Left lung (tissue), 10 donors: ENCODE measurements around the gene CANT1. TPM values are rescaled to one million over a fixed set of nuclear protein-coding genes. Genes with fewer than 3 reads are reported as not detected.

ENCODE experiments used
- ATAC-seq: fragments of 200-7000 bp; cut with Tn5 transposase; one replicate; pipeline ENCODE4 v1.9.1; 2020; ENCODE audit warnings: moderate library complexity
- DNase-seq, 4 donors: peaks; one replicate each; pipeline ENCODE4 v3.0.0-alpha.2; 2013 to 2020
- H3K27ac ChIP-seq, 2 donors: fragments of 200-600 bp; sonication (generic) in 1 of 2; one replicate each; pipeline versions ENCODE4 v1.5.0 to v1.8.0; 2020 to 2021
- H3K27me3 ChIP-seq, 2 donors: fragments of 200-600 bp; sonication (generic) in 1 of 2; one replicate each; pipeline versions ENCODE4 v1.5.0 to v1.8.0; 2020 to 2021
- H3K36me3 ChIP-seq, 2 donors: fragments of 200-600 bp; sonication (generic) in 1 of 2; one replicate each; pipeline versions ENCODE4 v1.5.0 to v1.8.0; 2020 to 2021
- H3K4me1 ChIP-seq, 2 donors: fragments of 200-600 bp; one replicate each; pipeline ENCODE4 v1.8.0; 2021
- H3K4me3 ChIP-seq, 2 donors: fragments of 200-600 bp; sonication (generic) in 1 of 2; one replicate each; pipeline versions ENCODE4 v1.5.0 to v1.8.0; 2020 to 2021; ENCODE audit warnings: mild to moderate bottlenecking in 1 of 2
- H3K9me3 ChIP-seq, 2 donors: fragments of 200-600 bp; sonication (generic) in 1 of 2; one replicate each; pipeline versions ENCODE4 v1.5.0 to v1.8.0; 2020 to 2021
- CTCF ChIP-seq, 2 donors: fragments of 200-600 bp; sonication (generic) in 1 of 2; IDR thresholded peaks; one replicate each; pipeline versions ENCODE4 v1.5.0 to v1.8.0; 2021; ENCODE audit warnings: antibody characterized with exemption in 2 of 2
- intact Hi-C, 2 donors: fragments of 100-400 bp; cut with DNase I; formaldehyde crosslinking; loops; one replicate each; pipeline versions ENCODE4 v1.11.2 to v1.14.2; 2022
- polyA plus RNA-seq, 6 donors: library from polyadenylated mRNA; unstranded; fragments of 120-200 nt; gene quantifications; one replicate each; pipeline ENCODE4 v1.2.1, GENCODE V29; 2013; ENCODE audit not compliant: insufficient read length in 6 of 6
- total RNA-seq, 2 donors: library from RNA; stranded (reverse); fragmentation: NEBNext Ultra II Directional; extraction: Animal tissue kit (Norgen Biotek cat#: 25700); gene quantifications; one replicate each; pipeline ENCODE4 v1.2.1, GENCODE V29; 2021
- donor health status: DM: no; HTN: yes; CAD: no.
- donor health status: DM: no; HTN: no; CAD: no.

Gene CANT1
- total and polyA plus RNA-seq, 8 donors = 37.9 to 69.0 (median 41.2) TPM

- Histone ChIP-seq H3K36me3 (no peaks in the 10 kb centered on the region), H3K9me3 (no peaks in the 10 kb centered on the region), H3K27ac (peak overlapping the region in 1 of 2 donors; percentile 38), H3K4me3 (no peak overlapping the region), H3K27me3 (peaks cover 0 to 9% of the 10 kb centered on the region in 2 donors), H3K4me1 (peaks cover 6 to 32% of the 10 kb centered on the region in 2 donors)
- no peak for DNase-seq
- intact Hi-C loops = no loop called here
- no peak for ATAC-seq
- no peak for TF ChIP-seq CTCF (IDR thresholded peaks at IDR 0.05)
Measured at GRCh38 chr17:79036181-79036580, 26.6 kb upstream of the CANT1 start.

GRCh38 chr17:79035686-79036085, 26.1 kb upstream of the CANT1 start:
- intact Hi-C loops = no loop called here
- no peak for TF ChIP-seq CTCF (IDR thresholded peaks at IDR 0.05)
- no peak for DNase-seq
- Histone ChIP-seq H3K9me3 (no peaks in the 10 kb centered on the region), H3K4me1 (peaks cover 6 to 32% of the 10 kb centered on the region in 2 donors), H3K36me3 (no peaks in the 10 kb centered on the region), H3K27ac (no peak overlapping the region), H3K4me3 (no peak overlapping the region), H3K27me3 (peaks cover 0 to 9% of the 10 kb centered on the region in 2 donors)
- ATAC-seq = no peak

- Histone ChIP-seq H3K27ac (no peak overlapping the region), H3K4me3 (no peak overlapping the region), H3K4me1 (peaks cover 6 to 32% of the 10 kb centered on the region in 2 donors), H3K36me3 (no peaks in the 10 kb centered on the region), H3K9me3 (no peaks in the 10 kb centered on the region), H3K27me3 (peaks cover 0 to 9% of the 10 kb centered on the region in 2 donors)
- no peak for TF ChIP-seq CTCF (IDR thresholded peaks at IDR 0.05)
- ATAC-seq (no peak), DNase-seq (no peak)
- intact Hi-C loops = no loop called here
Measured at GRCh38 chr17:79034931-79035485, 25.4 kb upstream of the CANT1 start.

GRCh38 chr17:79033741-79034501, 24.4 kb upstream of the CANT1 start:
- Histone ChIP-seq H3K27ac (no peak overlapping the region), H3K4me3 (no peak overlapping the region), H3K9me3 (no peaks in the 10 kb centered on the region), H3K27me3 (peaks cover 0 to 19% of the 10 kb centered on the region in 2 donors), H3K36me3 (no peaks in the 10 kb centered on the region), H3K4me1 (peaks cover 6 to 26% of the 10 kb centered on the region in 2 donors)
- DNase-seq (peak in 1 of 4 donors; percentile 71), ATAC-seq (peak; percentile 9)
- no peak for TF ChIP-seq CTCF (IDR thresholded peaks at IDR 0.05)
- intact Hi-C loops = no loop called here

GRCh38 chr17:79033046-79033616, 23.6 kb upstream of the CANT1 start:
- no peaks in the 10 kb centered on the region for H3K9me3 ChIP-seq
- DNase-seq (no peak), ATAC-seq (no peak)
- H3K27ac ChIP-seq = no peak overlapping the region
- no peak for TF ChIP-seq CTCF (IDR thresholded peaks at IDR 0.05)
- intact Hi-C loops = no loop called here
- H3K27me3 ChIP-seq = peaks cover 0 to 24% of the 10 kb centered on the region in 2 donors
- peaks cover 6 to 19% of the 10 kb centered on the region in 2 donors for H3K4me1 ChIP-seq
- H3K4me3 ChIP-seq = no peak overlapping the region
- no peaks in the 10 kb centered on the region for H3K36me3 ChIP-seq
